GM18517 (cell line): Measurements from ENCODE around the gene ANKH.
"Not testable (repeated sequence)": the region's sequence is repeated elsewhere in the genome, so short reads cannot be mapped to it uniquely, and the experiment has no call there.

ENCODE experiments used
- ATAC-seq: cut with Tn5 transposase; IDR thresholded peaks from one replicate; pipeline ENCODE4 v1.9.1; 2021; ENCODE audit warnings: mild to moderate bottlenecking, moderate library complexity; ENCODE audit not compliant: unreplicated experiment

ANKH gene

DNA sequence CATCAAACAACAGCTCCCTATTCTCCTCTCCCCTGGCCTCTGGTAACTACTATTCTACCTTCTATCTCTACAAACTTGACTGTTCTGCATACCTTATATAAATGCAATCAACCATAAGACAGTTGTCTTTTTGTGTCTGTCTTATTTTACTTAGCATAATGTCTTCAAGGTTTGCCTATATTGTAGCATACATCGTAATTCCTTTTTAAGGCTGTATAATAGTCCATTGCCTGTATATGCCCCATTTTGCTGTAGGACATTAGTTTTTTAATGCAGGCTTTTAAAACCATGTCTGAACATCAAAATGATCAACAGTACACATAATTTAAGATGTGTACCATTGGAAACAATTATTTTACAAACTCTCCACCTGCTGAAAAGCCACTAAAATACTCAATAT is 12.4 kb downstream of the ANKH start:
- no peak for ATAC-seq

DNA sequence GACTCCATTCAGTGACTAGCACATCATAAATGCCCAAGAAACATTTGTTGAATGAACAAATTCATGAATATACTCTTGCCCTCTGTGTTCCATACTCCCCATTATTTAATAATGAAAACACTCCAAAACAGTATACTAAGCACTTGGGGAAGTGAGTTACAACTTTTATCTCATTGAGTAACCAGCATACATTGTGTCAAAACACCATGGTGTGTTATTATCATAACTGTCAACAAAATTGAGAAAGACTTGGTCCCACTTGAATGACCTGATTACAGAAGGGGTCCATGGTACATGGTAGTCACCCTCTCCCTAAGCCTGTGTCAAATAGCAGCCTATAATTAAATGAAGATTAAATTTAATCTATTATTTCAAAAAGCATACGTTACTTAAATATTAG is 16.2 kb downstream of the ANKH start:
- ATAC-seq: no peak

DNA sequence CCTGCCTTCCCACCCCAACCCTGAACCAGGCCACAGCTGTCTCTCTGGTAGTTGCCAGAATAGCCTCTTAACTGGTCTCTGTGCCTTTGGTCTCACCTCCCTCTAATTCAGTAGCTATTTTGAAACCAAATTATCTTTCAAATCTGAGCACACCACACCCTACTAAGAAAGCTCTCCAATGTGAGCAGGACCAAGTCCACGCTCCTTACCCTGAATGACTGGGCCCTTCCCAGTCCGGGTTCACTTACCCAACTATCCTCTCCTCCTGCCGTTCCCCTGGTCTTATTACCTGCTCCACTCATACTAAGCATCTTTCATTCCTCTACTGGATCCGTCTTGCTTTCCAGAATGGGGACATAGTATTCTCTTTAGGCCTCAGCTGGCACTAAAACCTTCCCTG is 16.8 kb downstream of the ANKH start:
- ATAC-seq: no peak

DNA sequence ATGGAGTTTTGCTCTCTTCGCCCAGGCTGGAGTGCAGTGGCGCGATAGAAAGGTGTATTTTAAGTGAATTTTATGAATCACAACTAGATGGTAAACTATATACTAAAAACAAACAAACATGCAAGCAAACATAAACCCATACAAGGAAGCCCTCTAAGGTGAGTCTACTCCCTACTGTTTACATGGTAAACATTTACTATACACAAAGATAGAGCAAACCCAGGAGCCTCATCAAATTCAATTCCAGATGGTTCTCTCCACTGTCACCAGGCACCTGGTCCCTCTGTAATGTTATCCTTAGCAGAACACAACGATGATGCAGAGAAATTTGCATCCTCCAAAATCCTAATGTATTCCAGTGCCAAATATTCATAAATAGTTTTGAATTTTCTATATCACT is 17.9 kb downstream of the ANKH start:
- ATAC-seq: no peak

DNA sequence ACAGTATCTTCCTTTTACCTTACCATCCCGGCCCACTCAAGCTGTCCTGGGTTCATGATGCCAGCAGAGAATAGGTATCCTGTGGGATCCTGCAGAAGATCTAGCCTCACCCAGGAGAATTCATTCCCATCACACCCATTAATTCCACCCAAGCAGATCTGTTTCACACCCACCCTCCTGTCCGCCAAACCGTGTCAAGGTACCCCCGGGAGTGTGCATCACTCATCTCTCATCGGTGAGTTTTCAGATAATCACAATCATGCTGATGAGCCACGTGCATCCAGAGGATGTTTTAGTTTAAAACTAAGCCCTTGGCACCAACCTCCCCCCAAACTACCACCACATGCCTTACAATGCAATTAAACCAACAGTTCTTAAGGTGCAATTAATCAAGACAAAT is 18.8 kb downstream of the ANKH start:
- ATAC-seq: no peak

DNA sequence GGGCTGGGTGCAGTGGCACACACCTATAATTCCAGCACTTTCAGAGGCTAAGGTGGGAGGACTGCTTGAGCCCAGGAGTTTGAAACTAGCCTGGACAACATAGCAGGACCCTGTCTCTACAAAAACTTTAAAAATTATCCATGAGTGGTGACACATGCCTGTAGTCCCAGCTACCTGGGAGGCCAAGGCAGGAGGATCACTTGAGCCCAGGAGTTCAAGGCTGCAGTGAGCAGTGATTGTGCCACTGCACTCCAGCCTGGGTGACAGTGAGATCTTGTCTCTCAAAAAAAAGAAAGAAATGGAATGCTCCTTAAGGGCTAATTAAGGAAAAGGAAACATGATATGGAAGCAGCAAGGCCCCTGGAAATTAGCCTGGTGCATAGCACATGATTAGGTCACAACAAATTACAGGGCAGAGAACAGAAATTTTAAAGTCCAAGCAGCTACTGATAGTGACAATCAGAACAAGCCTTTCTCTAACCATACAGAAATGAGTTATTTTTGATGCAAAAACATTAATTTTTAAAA is 19.5 kb downstream of the ANKH start:
- no peak for ATAC-seq

DNA sequence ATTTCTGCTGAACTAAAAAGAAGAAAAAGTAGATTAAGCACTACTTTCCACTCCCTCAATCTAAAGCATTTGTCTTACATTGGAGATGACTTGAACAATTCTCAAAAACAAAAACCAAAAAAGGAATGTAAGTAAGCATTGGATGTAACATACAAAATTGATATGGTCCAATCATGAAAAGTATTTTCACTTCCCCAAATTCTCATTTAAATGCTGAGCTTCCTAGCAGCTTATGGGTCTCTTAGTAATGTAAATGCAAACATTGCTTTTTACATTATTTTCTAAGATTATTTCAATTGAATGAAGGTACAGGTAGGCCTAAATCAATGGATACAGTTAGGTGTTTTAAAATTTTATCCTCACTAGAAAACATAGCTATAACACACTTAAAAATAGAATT is 20.0 kb downstream of the ANKH start:
- no peak for ATAC-seq

DNA sequence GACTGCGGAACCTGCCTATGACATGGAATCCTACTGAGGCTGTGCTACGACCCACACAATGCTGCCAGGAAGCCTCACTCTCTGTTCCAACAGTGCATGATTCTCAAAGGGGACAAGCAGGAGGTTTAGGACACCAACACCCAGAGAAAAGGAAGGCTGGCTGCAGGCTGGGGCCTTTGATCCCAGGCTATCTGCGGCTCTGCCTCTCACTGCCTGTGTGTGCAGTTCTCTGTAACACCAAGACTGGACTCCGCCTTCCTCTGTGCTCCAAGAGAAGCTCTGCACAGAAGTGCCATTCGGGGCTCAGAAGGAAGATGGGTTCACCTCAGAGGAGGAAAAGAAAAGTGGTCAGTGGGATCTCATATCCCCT is 20.5 kb downstream of the ANKH start:
- ATAC-seq: no peak

DNA sequence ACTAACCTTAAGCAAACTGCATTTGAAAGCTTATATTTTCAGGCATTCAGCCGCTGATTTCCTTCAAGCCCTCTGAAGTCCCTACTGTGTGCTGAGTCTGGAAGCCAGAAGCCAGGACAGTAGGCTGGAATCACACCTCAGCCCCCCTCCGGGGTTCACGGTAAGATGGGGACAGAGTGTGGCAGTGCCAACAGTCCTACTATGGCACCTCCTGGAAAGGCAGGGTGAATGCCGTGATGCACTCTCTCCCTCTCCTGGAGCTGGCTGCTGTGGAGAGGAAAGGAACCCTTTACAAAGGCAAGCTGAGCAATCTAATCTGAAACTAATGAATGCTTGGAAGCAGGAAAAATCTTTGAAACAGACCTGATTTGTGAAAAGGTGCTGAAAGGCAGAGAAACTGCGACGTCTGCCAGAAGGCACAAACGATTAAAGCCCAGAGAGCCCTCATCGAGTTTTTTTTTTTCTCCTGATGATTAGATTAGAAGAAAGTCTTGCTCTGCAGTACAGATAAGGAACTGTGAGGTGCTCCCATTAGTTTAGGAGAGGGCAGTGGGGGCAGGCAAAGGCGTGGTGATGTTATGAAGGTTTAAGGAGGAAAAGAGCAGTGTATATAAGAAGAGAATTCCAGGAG is 21.0 kb downstream of the ANKH start:
- no peak for ATAC-seq

DNA sequence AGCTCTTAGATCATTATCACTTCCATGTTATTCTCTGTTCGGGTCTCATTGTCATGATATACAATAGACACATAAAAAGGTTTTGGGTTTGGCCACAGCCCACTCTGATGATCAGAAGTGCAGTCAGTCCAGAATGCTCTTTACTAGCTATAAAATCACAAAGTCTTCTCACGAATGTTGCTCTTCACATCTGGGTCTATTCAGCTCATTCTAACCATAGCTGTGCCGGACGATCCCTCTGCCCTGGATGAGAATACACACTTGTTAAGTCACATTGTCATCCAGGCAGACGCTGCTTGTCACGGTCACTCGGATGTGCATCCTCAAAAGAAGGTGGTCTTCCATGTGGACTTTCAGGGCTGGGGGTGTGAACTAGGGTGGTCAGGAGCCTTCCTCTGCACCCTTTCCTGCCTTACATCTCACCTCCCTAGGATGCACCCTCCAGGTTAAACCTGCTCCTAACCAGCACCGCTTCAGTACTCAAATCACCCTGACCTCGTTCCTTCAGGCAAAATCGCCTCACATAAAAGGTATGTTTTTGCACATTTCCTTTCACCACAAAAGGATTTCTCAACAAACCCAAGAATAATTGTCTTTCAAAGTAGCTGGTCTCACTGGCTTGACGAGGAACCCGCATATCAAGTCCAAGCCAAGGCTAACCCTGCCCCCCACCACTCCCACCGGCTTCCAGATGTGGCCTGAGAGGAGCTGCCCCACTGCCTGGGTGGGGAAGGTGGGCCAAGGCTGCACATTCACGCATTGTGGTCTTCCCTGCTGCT is 21.9 kb downstream of the ANKH start:
- ATAC-seq: no peak

DNA sequence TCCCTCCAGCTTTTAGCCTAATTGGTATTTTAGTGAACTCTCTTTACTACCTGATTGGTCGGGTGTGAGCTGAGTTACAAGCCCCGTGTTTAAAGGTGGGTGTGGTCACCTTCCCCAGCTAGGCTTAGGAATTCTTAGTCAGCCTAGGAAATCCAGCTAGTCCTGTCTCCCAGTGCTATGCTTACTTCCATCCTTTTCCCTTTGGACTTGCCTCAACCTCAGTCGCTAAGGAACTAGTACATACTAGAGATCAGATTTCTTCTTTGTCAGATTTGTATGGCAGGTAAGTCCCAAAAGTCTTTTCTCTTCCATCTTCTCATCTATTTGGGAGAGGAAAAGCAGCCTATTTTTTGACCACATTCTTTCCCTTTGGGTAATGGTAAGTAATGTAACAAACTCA is 22.6 kb downstream of the ANKH start:
- not testable (repeated sequence) for ATAC-seq

DNA sequence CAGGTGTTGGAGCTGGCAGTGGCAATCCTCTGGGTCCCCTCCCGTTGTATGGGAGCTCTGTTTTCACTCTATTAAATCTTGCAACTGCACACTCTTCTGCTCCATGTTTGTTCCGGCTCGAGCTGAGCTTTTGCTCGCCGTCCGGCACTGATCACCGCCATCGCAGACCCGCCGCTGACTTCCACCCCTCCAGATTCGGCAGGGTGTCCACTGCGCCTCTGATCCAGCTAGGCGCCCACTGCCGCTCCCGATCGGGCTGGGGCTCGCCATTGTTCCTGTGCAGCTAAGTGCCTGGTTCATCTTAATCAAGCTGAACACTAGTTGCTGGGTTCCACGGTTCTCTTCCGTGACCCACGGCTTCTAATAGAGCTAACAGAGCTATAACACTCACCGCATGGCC is 23.2 kb downstream of the ANKH start:
- ATAC-seq: no peak

DNA sequence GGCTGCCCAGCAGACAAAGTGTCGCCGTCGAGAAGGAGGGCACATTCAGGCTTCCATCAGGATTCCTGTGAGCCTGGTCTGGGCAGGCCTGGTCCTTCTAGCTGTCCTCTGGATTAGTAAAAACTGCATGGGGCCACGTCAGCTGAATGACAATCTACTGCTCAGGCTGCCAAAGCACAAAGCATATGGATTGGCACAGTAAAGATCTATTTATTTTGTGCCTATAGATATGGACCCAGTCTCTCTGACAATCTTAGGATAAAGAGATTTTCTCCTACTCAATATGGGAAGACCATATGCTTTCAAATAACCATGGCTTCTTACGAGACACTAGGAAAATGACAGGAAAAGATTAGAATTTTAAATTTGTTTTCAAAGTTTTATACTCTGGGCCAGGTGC is 24.1 kb downstream of the ANKH start:
- no peak for ATAC-seq

DNA sequence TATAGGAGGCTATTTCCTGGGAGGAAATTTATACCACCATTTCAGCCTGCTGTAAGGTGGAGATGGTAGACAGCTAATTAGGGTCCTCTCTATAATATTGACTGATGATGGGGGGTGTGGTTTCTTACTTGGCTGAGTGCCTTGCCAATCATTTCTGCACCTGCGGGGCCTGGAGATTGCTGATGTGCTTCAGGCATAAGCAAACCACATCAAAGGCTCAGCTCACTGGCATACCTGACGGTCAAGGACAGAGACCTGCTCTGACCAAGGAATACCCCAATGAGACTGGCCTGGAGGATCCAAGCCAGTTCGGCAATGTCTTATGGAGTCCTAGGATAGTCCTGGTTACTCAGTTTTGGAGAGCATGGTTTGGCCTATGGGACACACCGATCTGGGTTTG is 29.5 kb downstream of the ANKH start:
- ATAC-seq: no peak

DNA sequence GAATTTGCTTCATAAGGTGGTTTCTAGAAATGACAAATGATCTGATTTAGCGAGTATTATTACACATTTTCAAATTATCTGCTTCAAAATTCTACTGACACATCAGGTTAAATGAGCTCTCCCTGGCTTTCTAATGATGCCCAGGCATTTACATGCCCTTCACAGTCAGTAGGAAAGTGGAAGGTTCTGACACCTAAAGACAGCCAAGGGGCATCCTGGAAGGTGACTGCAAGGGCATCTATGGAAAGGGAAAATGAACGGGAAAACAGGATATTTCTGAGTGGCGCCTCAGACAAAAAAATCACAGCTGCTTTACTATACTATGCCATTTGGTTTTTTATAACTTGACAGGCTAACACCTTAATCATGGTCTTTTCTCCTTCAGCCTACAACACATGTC is 31.0 kb downstream of the ANKH start:
- no peak for ATAC-seq

DNA sequence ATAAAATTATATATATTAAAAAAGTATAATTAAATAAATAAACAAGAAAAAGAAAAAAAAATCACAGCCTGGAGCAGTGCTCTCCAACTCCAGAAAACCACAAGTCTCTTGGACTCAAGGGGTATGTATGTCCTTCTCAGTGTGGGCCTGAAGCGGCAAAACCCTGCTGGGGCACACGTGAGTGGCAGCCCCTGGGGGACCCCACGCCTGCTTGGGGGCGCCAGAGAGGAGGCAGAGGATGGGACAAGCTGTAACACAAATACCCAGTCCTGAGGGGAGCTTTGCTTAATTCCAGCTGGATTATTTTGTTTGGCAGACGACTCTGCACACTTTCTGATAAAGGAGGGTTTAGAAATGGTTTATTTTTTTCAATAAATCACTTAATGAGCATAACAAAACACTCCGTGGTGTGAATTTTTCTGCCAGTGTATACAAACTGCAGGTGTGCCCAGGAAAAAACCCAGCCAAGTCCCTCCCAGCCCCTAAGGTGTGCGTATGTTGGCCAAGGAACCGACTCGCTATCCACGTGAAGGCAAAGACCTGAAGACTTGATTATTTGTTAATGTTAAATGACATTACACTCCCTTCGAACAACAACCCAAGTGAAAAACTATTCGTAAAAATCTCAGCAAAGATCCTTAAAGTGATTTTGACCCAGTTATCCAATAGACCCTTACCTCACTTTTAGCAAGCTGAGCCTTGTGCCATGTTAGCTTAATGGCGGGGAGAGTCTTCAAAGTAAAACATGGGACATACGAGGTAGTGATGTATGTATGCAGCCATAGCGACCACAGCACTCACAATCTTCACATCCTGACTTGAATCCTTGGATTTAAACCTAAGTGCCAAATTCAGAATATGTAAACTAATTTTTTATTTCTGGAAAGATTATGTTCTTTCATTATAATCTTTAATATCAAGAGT is 32.9 kb downstream of the ANKH start:
- ATAC-seq: no peak

DNA sequence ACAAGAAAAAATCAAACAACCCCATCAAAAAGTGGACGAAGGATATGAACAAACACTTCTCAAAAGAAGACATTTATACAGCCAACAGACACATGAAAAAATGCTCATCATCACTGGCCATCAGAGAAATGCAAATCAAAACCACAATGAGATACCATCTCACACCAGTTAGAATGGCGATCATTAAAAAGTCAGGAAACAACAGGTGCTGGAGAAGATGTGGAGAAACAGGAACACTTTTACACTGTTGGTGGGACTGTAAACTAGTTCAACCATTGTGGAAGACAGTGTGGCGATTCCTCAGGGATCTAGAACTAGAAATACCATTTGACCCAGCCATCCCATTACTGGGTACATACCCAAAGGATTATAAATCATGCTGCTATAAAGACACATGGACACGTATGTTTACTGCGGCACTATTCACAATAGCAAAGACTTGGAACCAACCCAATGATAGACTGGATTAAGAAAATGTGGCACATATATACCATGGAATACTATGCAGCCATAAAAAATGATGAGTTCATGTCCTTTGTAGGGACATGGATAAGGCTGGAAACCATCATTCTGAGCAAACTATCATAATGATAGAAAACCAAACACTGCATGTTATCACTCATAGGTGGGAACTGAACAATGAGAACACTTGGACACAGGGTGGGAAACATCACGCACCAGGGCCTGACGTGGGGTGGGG is 34.0 kb downstream of the ANKH start:
- not testable (repeated sequence) for ATAC-seq

DNA sequence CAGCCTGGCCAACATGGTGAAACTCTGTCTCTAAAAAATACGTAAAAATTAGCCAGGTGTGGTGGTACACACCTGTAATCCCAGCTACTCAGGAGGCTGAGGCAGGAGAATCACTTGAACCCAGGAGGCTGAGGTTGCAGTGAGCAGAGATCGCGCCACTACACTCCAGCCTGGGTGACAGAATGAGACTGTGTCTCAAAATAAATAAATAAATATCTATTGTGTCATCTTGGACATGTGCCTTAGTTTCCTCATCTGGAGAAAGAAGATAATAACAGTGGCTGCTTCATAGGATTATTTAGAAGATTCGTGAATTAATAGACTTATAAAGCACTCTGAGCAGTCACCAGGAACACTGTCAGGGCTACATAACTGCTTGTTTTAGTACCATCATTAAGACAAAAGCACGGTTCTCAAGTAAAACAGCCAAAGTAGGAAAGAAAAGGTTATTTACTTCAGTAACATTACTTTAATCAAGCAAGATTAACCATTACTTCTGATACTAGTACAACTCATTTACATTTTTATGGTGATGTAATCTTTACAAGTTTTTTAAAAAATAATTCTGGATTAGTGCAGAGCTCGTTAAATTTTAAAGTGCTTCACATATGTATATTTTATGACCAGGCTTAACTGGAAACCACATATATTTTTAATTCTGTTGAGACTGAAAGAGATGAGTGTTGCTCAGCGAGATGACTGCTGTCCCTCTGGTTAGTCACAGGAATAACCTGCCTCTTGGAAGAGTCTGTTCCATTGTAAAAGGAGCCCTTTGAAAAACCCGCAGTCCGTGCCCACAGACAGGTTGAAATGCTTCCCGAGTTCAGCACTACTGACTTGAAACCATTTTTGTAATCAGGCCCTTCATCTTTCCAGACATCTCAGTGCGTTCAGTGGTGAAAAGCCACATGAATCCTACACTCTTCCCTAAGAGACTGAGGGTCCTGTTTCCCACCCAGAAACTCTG is 36.7 kb downstream of the ANKH start:
- ATAC-seq: no peak

DNA sequence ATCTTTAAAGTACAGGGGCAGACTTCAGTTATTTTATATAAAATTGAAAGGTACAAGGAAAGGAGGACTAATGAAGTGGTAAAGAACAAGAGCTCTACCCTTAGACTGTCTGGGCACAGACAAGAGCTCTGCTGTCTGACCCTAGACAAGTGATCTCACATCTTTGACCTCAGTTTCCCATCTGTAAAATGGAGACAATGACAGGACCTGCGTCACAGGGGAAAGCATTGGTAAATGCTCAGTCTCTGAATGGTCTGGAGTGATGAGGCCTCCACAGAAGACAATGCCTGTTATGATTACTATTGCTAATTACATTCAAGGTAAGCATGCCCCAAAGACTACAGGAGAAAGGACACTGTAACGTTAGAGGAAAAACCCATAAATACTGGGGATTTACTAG is 37.5 kb downstream of the ANKH start:
- no peak for ATAC-seq

DNA sequence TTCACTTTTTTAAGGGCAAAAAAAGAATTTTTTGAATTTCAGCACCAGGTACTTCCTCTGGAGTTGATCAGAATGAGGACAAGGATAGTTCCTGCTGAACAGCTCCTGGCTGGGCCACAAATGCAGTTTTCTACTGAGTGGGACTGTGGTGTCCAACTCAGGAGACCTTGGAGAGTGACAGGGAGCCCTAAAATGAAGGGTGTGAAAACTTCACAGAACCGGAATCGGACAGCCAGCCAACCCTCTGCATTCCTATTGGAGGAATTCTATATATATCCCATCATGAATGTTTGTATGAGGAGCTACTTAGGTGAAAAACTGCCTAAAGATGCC is 40.6 kb downstream of the ANKH start:
- ATAC-seq: no peak
